Type B pancreatic cell (in vitro differentiated cells): ENCODE data around the gene PPIE. TPM values are rescaled to one million over a fixed set of nuclear protein-coding genes. Genes with fewer than 3 reads are reported as not detected.

Source experiments
- DNase-seq: peaks from one replicate; pipeline ENCODE4 v3.0.0; 2021; ENCODE audit warnings: mixed read lengths; ENCODE audit not compliant: unreplicated experiment; ENCODE audit errors: extremely low spot score
- H3K27ac Mint-ChIP-seq: 2 replicates; pipeline ENCODE4 v1.8.0; 2021; ENCODE audit warnings: mild to moderate bottlenecking, mixed read lengths
- H3K27me3 Mint-ChIP-seq: 2 replicates; pipeline ENCODE4 v1.8.0; 2021; ENCODE audit warnings: mixed read lengths
- H3K36me3 Mint-ChIP-seq: 2 replicates; pipeline ENCODE4 v1.8.0; 2021; ENCODE audit warnings: mixed read lengths
- H3K4me1 Mint-ChIP-seq: one replicate; pipeline ENCODE4 v1.8.0; 2021; ENCODE audit warnings: mixed read lengths; ENCODE audit not compliant: unreplicated experiment
- H3K4me3 Mint-ChIP-seq: 2 replicates; pipeline ENCODE4 v1.8.0; 2021; ENCODE audit warnings: mild to moderate bottlenecking, mixed read lengths
- H3K9me3 Mint-ChIP-seq: 2 replicates; pipeline ENCODE4 v1.8.0; 2021; ENCODE audit warnings: mixed read lengths
- CTCF ChIP-seq: fragments of 200-600 bp; sonication (generic); conservative IDR thresholded peaks from 2 replicates; pipeline ENCODE4 v1.5.0; 2021; ENCODE audit warnings: antibody characterized with exemption, mild to moderate bottlenecking
- total RNA-seq: library from RNA; stranded (reverse); gene quantifications from 2 replicates; pipeline ENCODE4 v1.2.1, GENCODE V29; 2021; ENCODE audit warnings: low replicate concordance

Gene PPIE
- total RNA-seq, 1 donor from 2014 or later = 50.0 TPM

GRCh38 chr1:39711104-39711965 is 27.3 kb upstream of the PPIE start:
- Mint-ChIP-seq H3K27me3 (peaks cover 56% of the 10 kb centered on the region), H3K9me3 (no peaks in the 10 kb centered on the region), H3K27ac (no peak overlapping the region), H3K4me1 (peaks cover 5% of the 10 kb centered on the region), H3K36me3 (no peaks in the 10 kb centered on the region), H3K4me3 (no peak overlapping the region)
- peak; percentile 55 for DNase-seq
- no peak for TF ChIP-seq CTCF

- H3K36me3 Mint-ChIP-seq = no peaks in the 10 kb centered on the region
- no peak for TF ChIP-seq CTCF
- no peaks in the 10 kb centered on the region for H3K9me3 Mint-ChIP-seq
- peaks cover 56% of the 10 kb centered on the region for H3K27me3 Mint-ChIP-seq
- H3K4me1 Mint-ChIP-seq = peaks cover 5% of the 10 kb centered on the region
- no peak overlapping the region for H3K4me3 Mint-ChIP-seq
- H3K27ac Mint-ChIP-seq = no peak overlapping the region
- DNase-seq = no peak
Observed at GRCh38 chr1:39711966-39712340, 26.7 kb upstream of the PPIE start.

- Mint-ChIP-seq H3K27me3 (peaks cover 66% of the 10 kb centered on the region), H3K9me3 (no peaks in the 10 kb centered on the region), H3K4me1 (peaks cover 5% of the 10 kb centered on the region), H3K27ac (no peak overlapping the region), H3K36me3 (no peaks in the 10 kb centered on the region), H3K4me3 (no peak overlapping the region)
- TF ChIP-seq CTCF = no peak
- no peak for DNase-seq
Observed at GRCh38 chr1:39713557-39713956, 25.1 kb upstream of the PPIE start.

- no peaks in the 10 kb centered on the region for H3K9me3 Mint-ChIP-seq
- H3K4me3 Mint-ChIP-seq = no peak overlapping the region
- no peaks in the 10 kb centered on the region for H3K36me3 Mint-ChIP-seq
- no peak for DNase-seq
- TF ChIP-seq CTCF = no peak
- H3K27me3 Mint-ChIP-seq = peaks cover 79% of the 10 kb centered on the region
- H3K4me1 Mint-ChIP-seq = peaks cover 9% of the 10 kb centered on the region
- H3K27ac Mint-ChIP-seq = no peak overlapping the region
Observed at GRCh38 chr1:39717809-39718208, 20.9 kb upstream of the PPIE start.

GRCh38 chr1:39720094-39720999 is 18.3 kb upstream of the PPIE start:
- Mint-ChIP-seq H3K4me3 (no peak overlapping the region), H3K9me3 (no peaks in the 10 kb centered on the region), H3K27ac (no peak overlapping the region), H3K27me3 (peaks cover 78% of the 10 kb centered on the region), H3K4me1 (peaks cover 4% of the 10 kb centered on the region), H3K36me3 (no peaks in the 10 kb centered on the region)
- no peak for DNase-seq
- TF ChIP-seq CTCF = peak; percentile 90
